ENCODE data around the gene FAM43A. TPM values are rescaled to one million over a fixed set of nuclear protein-coding genes. Genes with fewer than 3 reads are reported as not detected.

The FAM43A gene
- total and polyA plus RNA-seq, 9 of the 15 experiments (the other 6 are each of a cell fraction or from before 2014, with no cell fraction given) = 0.03 to 1.2 (median 0.21) TPM

GRCh38 chr3:194682694-194683310 is 2.9 kb upstream of the FAM43A start (continued):
- TF ChIP-seq HDAC8 (tag; IDR thresholded peaks at IDR 0.05) (no peak), POLR2G (IDR thresholded peaks at IDR 0.05; ENCODE audit: low read depth, low read length) (no peak), NFATC3 (IDR thresholded peaks at IDR 0.05) (no peak), EP400 (IDR thresholded peaks at IDR 0.05) (no peak), JUNB (CRISPR knock-in tag; conservative IDR thresholded peaks at IDR 0.05) (no peak), MYC (IDR thresholded peaks at IDR 0.05; ENCODE audit: low read depth, low read length) (peak; percentile 43; the same call in 1 of the 2 replicates), MYC (CRISPR knock-in tag; IDR thresholded peaks at IDR 0.05; ENCODE audit: borderline replicate concordance, low read depth) (no peak), HCFC1 (IDR thresholded peaks at IDR 0.05; ENCODE audit: low read depth, low read length) (no peak), ZBTB11 (CRISPR knock-in tag; IDR thresholded peaks at IDR 0.05) (0 out of 6 replicates have a peak, but pooled peaks of 1 of the 3 experiments have one; percentile 8), ZNF395 (CRISPR knock-in tag; IDR thresholded peaks at IDR 0.05) (no peak), MBD1 (CRISPR knock-in tag; IDR thresholded peaks at IDR 0.05) (no peak), TSC22D4 (tag; IDR thresholded peaks at IDR 0.05) (no peak), RFX1 (IDR thresholded peaks at IDR 0.05) (no peak), ZC3H4 (CRISPR knock-in tag; IDR thresholded peaks at IDR 0.05; ENCODE audit: borderline replicate concordance) (no peak), TRIM25 (IDR thresholded peaks at IDR 0.05; ENCODE audit: borderline replicate concordance) (no peak), ZNF785 (CRISPR knock-in tag; IDR thresholded peaks at IDR 0.05) (no peak), MCM5 (IDR thresholded peaks at IDR 0.05; ENCODE audit: low read depth) (no peak), TCF15 (CRISPR knock-in tag; IDR thresholded peaks at IDR 0.05) (no peak), U2AF2 (optimal IDR thresholded peaks at IDR 0.05; ENCODE audit: low read depth, low read length) (no peak), ATF1 (CRISPR knock-in tag; IDR thresholded peaks at IDR 0.05) (no peak), ATF1 (tag; IDR thresholded peaks at IDR 0.05) (peak; percentile 56; the same call in 1 of the 2 replicates)

All from K562 (cell line).